Adrenal gland (tissue), 5 donors: ENCODE results near the gene DAGLB.

Experiments
- POLR2A ChIP-seq, 2 donors: fragments of 450-650 bp; IDR thresholded peaks; one replicate each; pipeline ENCODE4 v1.6.1; 2017; ENCODE audit warnings: antibody characterized with exemption in 2 of 2, mild to moderate bottlenecking in 2 of 2, moderate library complexity in 1 of 2
- TF ChIP-seq, protein P1 (sequence below), 6 experiments: fragments of 450-650 bp in 4 of 6; fragments of 200-600 bp in 2 of 6; sonication (generic) in 1 of 6; IDR thresholded peaks; 1 replicate in 5 of 6; 2 replicates in 1 of 6; pipeline versions ENCODE4 v1.5.1 to v1.8.0; 2016 to 2021; ENCODE audit warnings: antibody characterized with exemption in 6 of 6, mild to moderate bottlenecking in 2 of 6, moderate library complexity in 1 of 6
- donor health status: DM: no; HTN: no; CAD: no.

DNA sequence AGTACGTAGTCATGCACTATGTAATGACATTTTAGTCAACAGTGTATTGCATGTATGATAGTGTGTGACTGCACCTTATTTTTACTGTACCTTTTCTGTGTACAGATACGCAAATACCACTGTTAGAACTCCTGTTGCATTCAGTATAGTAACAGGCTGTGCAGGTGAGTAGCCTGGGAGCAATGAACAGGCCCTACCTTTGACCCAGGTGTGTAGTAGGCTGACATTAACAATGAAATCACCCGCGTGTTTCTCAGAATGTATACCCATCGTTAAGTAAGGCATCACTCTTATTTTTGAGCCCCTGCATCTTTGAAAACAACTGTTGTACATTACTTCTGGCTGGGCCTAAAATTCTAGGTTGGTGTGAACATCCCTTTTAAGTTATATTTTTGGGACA is 41.6 kb downstream of the DAGLB start:
- TF ChIP-seq, protein P1, sequence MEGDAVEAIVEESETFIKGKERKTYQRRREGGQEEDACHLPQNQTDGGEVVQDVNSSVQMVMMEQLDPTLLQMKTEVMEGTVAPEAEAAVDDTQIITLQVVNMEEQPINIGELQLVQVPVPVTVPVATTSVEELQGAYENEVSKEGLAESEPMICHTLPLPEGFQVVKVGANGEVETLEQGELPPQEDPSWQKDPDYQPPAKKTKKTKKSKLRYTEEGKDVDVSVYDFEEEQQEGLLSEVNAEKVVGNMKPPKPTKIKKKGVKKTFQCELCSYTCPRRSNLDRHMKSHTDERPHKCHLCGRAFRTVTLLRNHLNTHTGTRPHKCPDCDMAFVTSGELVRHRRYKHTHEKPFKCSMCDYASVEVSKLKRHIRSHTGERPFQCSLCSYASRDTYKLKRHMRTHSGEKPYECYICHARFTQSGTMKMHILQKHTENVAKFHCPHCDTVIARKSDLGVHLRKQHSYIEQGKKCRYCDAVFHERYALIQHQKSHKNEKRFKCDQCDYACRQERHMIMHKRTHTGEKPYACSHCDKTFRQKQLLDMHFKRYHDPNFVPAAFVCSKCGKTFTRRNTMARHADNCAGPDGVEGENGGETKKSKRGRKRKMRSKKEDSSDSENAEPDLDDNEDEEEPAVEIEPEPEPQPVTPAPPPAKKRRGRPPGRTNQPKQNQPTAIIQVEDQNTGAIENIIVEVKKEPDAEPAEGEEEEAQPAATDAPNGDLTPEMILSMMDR (IDR thresholded peaks at IDR 0.05) = no peak
- TF ChIP-seq POLR2A (IDR thresholded peaks at IDR 0.05) = no peak
